Heart right ventricle (tissue), 16 donors: ENCODE measurements around the gene BFSP1. TPM values are rescaled to one million over a fixed set of nuclear protein-coding genes. Genes with fewer than 3 reads are reported as not detected.

ENCODE experiments used
- ATAC-seq, 8 donors: fragments of 200-7000 bp; cut with Tn5 transposase; one replicate each; pipeline ENCODE4 v1.9.1; 2020; ENCODE audit warnings: mild to moderate bottlenecking in 8 of 8, moderate library complexity in 8 of 8, moderate number of reproducible peaks in 1 of 8
- DNase-seq, 2 donors: peaks; one replicate each; pipeline ENCODE4 v3.0.0-alpha.2; 2020
- H3K27ac ChIP-seq, 10 donors: fragments of 200-600 bp; sonication (generic) in 2 of 10; one replicate each; pipeline versions ENCODE4 v1.5.0 to v1.8.0; 2020 to 2022; ENCODE audit warnings: mild to moderate bottlenecking in 3 of 10
- H3K27me3 ChIP-seq, 7 donors: fragments of 200-600 bp; one replicate each; pipeline ENCODE4 v1.8.0; 2021 to 2022; ENCODE audit warnings: mild to moderate bottlenecking in 2 of 7
- H3K36me3 ChIP-seq, 9 donors: fragments of 200-600 bp; sonication (generic) in 1 of 9; one replicate each; pipeline versions ENCODE4 v1.5.0 to v1.8.0; 2020 to 2022; ENCODE audit warnings: mild to moderate bottlenecking in 2 of 9
- H3K4me1 ChIP-seq, 9 donors: fragments of 200-600 bp; sonication (generic) in 1 of 9; one replicate each; pipeline versions ENCODE4 v1.5.0 to v1.8.0; 2020 to 2022; ENCODE audit warnings: mild to moderate bottlenecking in 4 of 9
- H3K4me3 ChIP-seq, 10 donors: fragments of 200-600 bp; sonication (generic) in 2 of 10; one replicate each; pipeline versions ENCODE4 v1.5.0 to v1.8.0; 2020 to 2022; ENCODE audit warnings: mild to moderate bottlenecking in 7 of 10, moderate library complexity in 2 of 10
- H3K9me3 ChIP-seq, 11 donors: fragments of 200-600 bp in 10 of 11; sonication (generic) in 2 of 11; one replicate each; pipeline versions ENCODE4 v1.5.0 to v1.8.0; 2013 to 2022; ENCODE audit warnings: mild to moderate bottlenecking in 2 of 11, control low read depth in 1 of 11, moderate library complexity in 1 of 11
- CTCF ChIP-seq, 9 donors: fragments of 200-600 bp; sonication (generic) in 2 of 9; IDR thresholded peaks; one replicate each; pipeline versions ENCODE4 v1.5.0 to v1.8.0; 2021 to 2022; ENCODE audit warnings: antibody characterized with exemption in 9 of 9, mild to moderate bottlenecking in 5 of 9, moderate library complexity in 1 of 9
- WGBS, 2 donors: extraction: QIAGEN DNeasy Blood & Tissue Kit; methylation state at CpG; one replicate each; pipeline ENCODE4 v1.1.7; 2013; ENCODE audit warnings: inconsistent platforms in 1 of 2; 5-methylcytosine and 5-hydroxymethylcytosine counted together
- intact Hi-C, 10 donors: fragments of 100-400 bp; cut with DNase I; formaldehyde crosslinking; loops; one replicate each; pipeline versions ENCODE4 v1.11.1 to v1.14.2; 2022
- polyA plus RNA-seq, 2 donors: library from polyadenylated mRNA; stranded (reverse); fragments of 200-250 nt; gene quantifications; one replicate each; pipeline ENCODE4 v1.2.3, GENCODE V29; 2013
- total RNA-seq, 10 donors: library from RNA; stranded (reverse); fragmentation: NEBNext Ultra II Directional in 3 of 10; extraction: Animal tissue kit (Norgen Biotek cat#: 25700) in 3 of 10; gene quantifications; one replicate each; pipeline versions ENCODE4 v1.2.1 to v1.2.4, GENCODE V29; 2021 to 2023
- donor health status: Arrhythmogenic right ventricular cardiomyopathy.
- donor health status: ischemic (EF 13 %, LVEDD 7.1; RV severe dilation, severe dysfunction).
- donor health status: healthy with polysubstance abuse.
- donor health status: DM: no; HTN: yes; CAD: no.
- donor health status: DM: no; HTN: no; CAD: no.
- donor health status: ischemic (EF 25% LVEDD 6.9; RV normal size, moderate dysfunction).
- donor health status: ischemic (EF 25% LVEDD 5.7; RV mildly dilated, moderate dysfunction).
- donor health status: healthy.
- donor health status: DM: yes; HTN: yes; CAD: no.
- donor health status: Ischemic cardiomyopathy.
- donor health status: ischemic (EF 35%, LVEDD 5.7; RV mildly dilated, moderate dysfunction).
- donor health status: nonischemic (EF 11% LVEDD 7.7; RV severe dilation, severe dysfunction).
- donor health status: DM: yes; HTN: yes; CAD: no.
- donor health status: PGD.
- donor health status: ischemic (EF 29% LVEDD 5.4; RV normal size, mild dysfunction).
- donor health status: nonischemic (EF 23%, LVEDD 6.1; RV moderate dilation, normal function).

The BFSP1 gene
- total and polyA plus RNA-seq, 12 donors, result 0.19 to 1.9 (median 0.61) TPM

DNA sequence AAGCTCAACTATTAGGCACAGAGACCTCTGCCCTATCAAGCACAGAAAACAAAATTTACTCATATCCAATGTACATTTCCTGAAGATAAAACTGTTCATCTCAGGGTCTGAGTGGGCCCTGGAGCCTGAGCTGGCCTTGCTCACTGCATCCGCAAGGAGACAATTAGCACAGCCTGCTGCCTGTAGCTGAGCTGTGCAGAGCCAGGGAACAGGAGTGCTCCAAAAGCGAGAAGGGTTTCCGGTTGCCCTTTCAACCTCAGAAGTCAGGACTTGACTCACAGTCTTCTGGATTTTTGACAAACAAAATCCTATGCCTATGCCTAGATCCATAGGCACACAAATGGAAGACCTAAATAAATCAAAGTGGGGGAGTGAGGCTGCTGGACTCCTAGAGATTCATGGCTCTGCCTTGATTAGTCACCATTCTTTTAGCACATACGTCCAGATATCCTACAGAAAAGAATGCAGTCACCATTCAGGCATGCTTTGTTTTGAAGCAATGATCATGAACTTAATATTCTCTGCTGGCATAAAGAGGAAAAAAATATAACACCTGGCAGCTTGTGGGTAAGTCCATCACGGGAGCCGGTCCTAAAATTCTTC lies 73.5 kb downstream of the BFSP1 start:
- no peak for DNase-seq
- no peak overlapping the region for H3K4me3 ChIP-seq
- no peak for TF ChIP-seq CTCF (IDR thresholded peaks at IDR 0.05)
- H3K27me3 ChIP-seq, result peaks cover 0 to 34% (median 22%) of the 10 kb centered on the region in 7 donors
- intact Hi-C loops, result no loop called here
- no peak for ATAC-seq
- 73 to 82% methylated on average over 6 of the region's 6 CpGs for WGBS, 2 donors
- H3K36me3 ChIP-seq, result no peaks in the 10 kb centered on the region
- no peaks in the 10 kb centered on the region for H3K9me3 ChIP-seq
- H3K4me1 ChIP-seq, result no peaks in the 10 kb centered on the region
- no peak overlapping the region for H3K27ac ChIP-seq

GRCh38 chr20:17457079-17457478 lies 74.1 kb downstream of the BFSP1 start:
- WGBS, 2 donors, result 69 to 73% methylated on average over 1 of the region's 1 CpG

DNA sequence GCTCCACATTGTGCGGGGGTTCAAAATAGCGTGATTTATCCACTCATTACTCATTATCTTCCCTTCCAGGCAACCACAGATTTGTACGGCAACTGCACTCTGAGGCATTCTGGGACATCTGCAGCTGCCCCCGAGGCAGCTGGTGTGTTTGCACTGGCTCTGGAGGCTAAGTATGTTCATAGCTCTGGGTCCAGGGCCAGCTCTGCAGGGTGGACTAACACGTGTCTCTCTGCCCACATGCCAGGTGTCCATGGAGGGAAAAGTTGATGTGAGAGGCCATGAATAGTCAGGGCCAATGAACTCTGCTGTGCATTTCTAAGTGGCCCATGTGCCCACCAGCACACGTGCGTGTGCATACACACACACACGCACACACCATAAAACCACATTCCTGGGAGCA lies 74.9 kb downstream of the BFSP1 start:
- no peak overlapping the region for H3K4me3 ChIP-seq
- H3K27me3 ChIP-seq, result peaks cover 0 to 45% (median 22%) of the 10 kb centered on the region in 7 donors
- no peaks in the 10 kb centered on the region for H3K4me1 ChIP-seq
- intact Hi-C loops, result no loop called here
- no peak for ATAC-seq
- DNase-seq, result no peak
- H3K27ac ChIP-seq, result no peak overlapping the region
- no peak for TF ChIP-seq CTCF (IDR thresholded peaks at IDR 0.05)
- no peaks in the 10 kb centered on the region for H3K9me3 ChIP-seq
- WGBS, 2 donors, result 79% methylated on average over 8 of the region's 8 CpGs
- no peaks in the 10 kb centered on the region for H3K36me3 ChIP-seq

More at GRCh38 chr20:17457079-17457478, 74.1 kb downstream of the BFSP1 start:
- no peak for TF ChIP-seq CTCF (IDR thresholded peaks at IDR 0.05)
- H3K36me3 ChIP-seq, result no peaks in the 10 kb centered on the region
- peaks cover 0 to 39% (median 22%) of the 10 kb centered on the region in 7 donors for H3K27me3 ChIP-seq
- intact Hi-C loops, result no loop called here
- H3K4me1 ChIP-seq, result no peaks in the 10 kb centered on the region
- ATAC-seq (no peak), DNase-seq (no peak)
- H3K9me3 ChIP-seq, result no peaks in the 10 kb centered on the region
- H3K27ac ChIP-seq, result no peak overlapping the region
- no peak overlapping the region for H3K4me3 ChIP-seq

- intact Hi-C loops, result no loop called here
- DNase-seq (no peak), ATAC-seq (no peak)
- Histone ChIP-seq H3K4me1 (no peaks in the 10 kb centered on the region), H3K4me3 (no peak overlapping the region), H3K36me3 (no peaks in the 10 kb centered on the region), H3K27ac (no peak overlapping the region), H3K27me3 (peaks cover 0 to 55% (median 19%) of the 10 kb centered on the region in 7 donors), H3K9me3 (no peaks in the 10 kb centered on the region)
- 84 to 91% methylated on average over 22 of the region's 22 CpGs for whole genome bisulfite sequencing, 2 donors
- TF ChIP-seq CTCF (IDR thresholded peaks at IDR 0.05), result no peak
Observed at GRCh38 chr20:17453592-17453991, 77.6 kb downstream of the BFSP1 start.
